Smooth muscle cell (in vitro differentiated cells): ENCODE data around the gene DLX2. TPM values are rescaled to one million over a fixed set of nuclear protein-coding genes. Genes with fewer than 3 reads are reported as not detected.

ENCODE experiments used
- DNase-seq: peaks from one replicate; lab custom pipeline; 2025; ENCODE audit not compliant: unreplicated experiment; lab: John Stamatoyannopoulos, UW
- H2AFZ ChIP-seq: fragments of 200-600 bp; sonication (generic); 2 replicates; pipeline ENCODE4 v1.6.0; 2016; ENCODE audit warnings: antibody characterized with exemption, low read depth, mild to moderate bottlenecking
- H3F3A ChIP-seq: fragments of 200-600 bp; sonication (generic); 2 replicates; pipeline ENCODE4 v1.6.0; 2017; ENCODE audit warnings: antibody characterized with exemption, low read depth
- H3K27ac ChIP-seq: fragments of 200-600 bp; sonication (generic); 2 replicates; pipeline ENCODE4 v1.5.1; 2016; ENCODE audit warnings: low read depth, mild to moderate bottlenecking
- H3K27me3 ChIP-seq: fragments of 200-600 bp; sonication (generic); 2 replicates; pipeline ENCODE4 v1.6.1; 2016; ENCODE audit warnings: low read depth, mild to moderate bottlenecking
- H3K36me3 ChIP-seq: fragments of 200-600 bp; sonication (generic); 2 replicates; pipeline ENCODE4 v1.5.1; 2016; ENCODE audit warnings: low read depth
- H3K4me1 ChIP-seq: fragments of 200-600 bp; sonication (generic); 2 replicates; pipeline ENCODE4 v1.5.1; 2016; ENCODE audit warnings: low read depth
- H3K4me2 ChIP-seq: fragments of 200-600 bp; sonication (generic); 2 replicates; pipeline ENCODE4 v1.6.0; 2016; ENCODE audit warnings: mild to moderate bottlenecking
- H3K4me3 ChIP-seq: fragments of 200-600 bp; sonication (generic); 2 replicates; pipeline ENCODE4 v1.5.1; 2016; ENCODE audit warnings: mild to moderate bottlenecking
- H3K79me2 ChIP-seq: fragments of 200-600 bp; sonication (generic); 2 replicates; pipeline ENCODE4 v1.6.0; 2016; ENCODE audit warnings: low read depth, mild to moderate bottlenecking
- H3K9ac ChIP-seq: fragments of 200-600 bp; sonication (generic); 2 replicates; pipeline ENCODE4 v1.6.0; 2016; ENCODE audit warnings: low read depth
- H3K9me3 ChIP-seq: fragments of 200-600 bp; sonication (generic); replicated peaks from 2 replicates; pipeline ENCODE4 v1.5.1; 2016; ENCODE audit warnings: low read depth
- H4K20me1 ChIP-seq: fragments of 200-600 bp; sonication (generic); 2 replicates; pipeline ENCODE4 v1.6.0; 2016; ENCODE audit warnings: low read depth
- WGBS: methylation state at CpG from one replicate; pipeline ENCODE4 v1.1.7; 2016; ENCODE audit warnings: low lambda C conversion rate; 5-methylcytosine and 5-hydroxymethylcytosine counted together
- polyA plus RNA-seq: library from polyadenylated mRNA; unstranded; fragments of >200 nt; fragmentation: Nextera tagmentation; extraction: Ambion mirVana; gene quantifications from 2 replicates; pipeline ENCODE4 v1.2.1, GENCODE V29; 2016
- total RNA-seq: library from RNA; depleted of rRNA; stranded (reverse); fragments of >200 nt; gene quantifications from 2 replicates; pipeline ENCODE4 v1.2.3, GENCODE V29; 2014
- TF ChIP-seq, protein P1 (sequence below): fragments of 200-600 bp; sonication (generic); IDR thresholded peaks from 2 replicates; pipeline ENCODE4 v1.5.1; 2017; ENCODE audit warnings: borderline replicate concordance, mild to moderate bottlenecking, antibody characterized with exemption; ENCODE audit not compliant: insufficient read depth, poor library complexity, severe bottlenecking

The DLX2 gene
- total and polyA plus RNA-seq, 2 experiments from 2014 or later: 1.9 TPM

- H3K79me2 ChIP-seq: no peaks in the 10 kb centered on the region
- H3K9me3 ChIP-seq: no peaks in the 10 kb centered on the region
- H2AFZ ChIP-seq: no peak overlapping the region
- no peak overlapping the region for H3K9ac ChIP-seq
- TF ChIP-seq, protein P1, sequence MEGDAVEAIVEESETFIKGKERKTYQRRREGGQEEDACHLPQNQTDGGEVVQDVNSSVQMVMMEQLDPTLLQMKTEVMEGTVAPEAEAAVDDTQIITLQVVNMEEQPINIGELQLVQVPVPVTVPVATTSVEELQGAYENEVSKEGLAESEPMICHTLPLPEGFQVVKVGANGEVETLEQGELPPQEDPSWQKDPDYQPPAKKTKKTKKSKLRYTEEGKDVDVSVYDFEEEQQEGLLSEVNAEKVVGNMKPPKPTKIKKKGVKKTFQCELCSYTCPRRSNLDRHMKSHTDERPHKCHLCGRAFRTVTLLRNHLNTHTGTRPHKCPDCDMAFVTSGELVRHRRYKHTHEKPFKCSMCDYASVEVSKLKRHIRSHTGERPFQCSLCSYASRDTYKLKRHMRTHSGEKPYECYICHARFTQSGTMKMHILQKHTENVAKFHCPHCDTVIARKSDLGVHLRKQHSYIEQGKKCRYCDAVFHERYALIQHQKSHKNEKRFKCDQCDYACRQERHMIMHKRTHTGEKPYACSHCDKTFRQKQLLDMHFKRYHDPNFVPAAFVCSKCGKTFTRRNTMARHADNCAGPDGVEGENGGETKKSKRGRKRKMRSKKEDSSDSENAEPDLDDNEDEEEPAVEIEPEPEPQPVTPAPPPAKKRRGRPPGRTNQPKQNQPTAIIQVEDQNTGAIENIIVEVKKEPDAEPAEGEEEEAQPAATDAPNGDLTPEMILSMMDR: no peak
- H4K20me1 ChIP-seq: no peaks in the 10 kb centered on the region
- H3K27me3 ChIP-seq: no peaks in the 10 kb centered on the region
- H3K4me3 ChIP-seq: no peak overlapping the region
- H3K36me3 ChIP-seq: no peaks in the 10 kb centered on the region
- no peaks in the 10 kb centered on the region for H3F3A ChIP-seq
- peaks cover 6% of the 10 kb centered on the region for H3K4me1 ChIP-seq
- no peak for DNase-seq
- no peak overlapping the region for H3K4me2 ChIP-seq
- WGBS: 98% methylated on average over 2 of the region's 2 CpGs
- no peak overlapping the region for H3K27ac ChIP-seq
Measured at GRCh38 chr2:172137943-172138342, 35.2 kb upstream of the DLX2 start.

DNA sequence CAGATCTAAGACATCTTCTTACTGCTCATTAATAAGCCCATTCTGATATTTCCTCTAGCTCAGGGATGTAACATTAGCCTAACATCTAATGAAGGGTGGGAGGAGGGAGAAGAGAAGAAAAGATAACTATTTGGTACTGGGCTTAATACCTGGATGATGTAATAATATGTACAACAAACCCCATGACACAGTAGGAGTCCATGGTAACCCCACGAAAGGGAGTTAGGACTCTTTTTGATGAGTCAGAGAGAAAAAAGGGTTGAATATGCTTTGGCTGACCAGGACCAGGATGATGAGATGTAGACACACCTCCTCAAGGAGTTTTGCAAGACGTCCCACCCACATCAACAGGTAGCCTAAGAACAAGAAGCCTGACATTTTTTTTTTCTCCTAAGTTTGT is 34.4 kb upstream of the DLX2 start:
- no peak for DNase-seq
- Histone ChIP-seq H3K27ac (no peak overlapping the region), H3K36me3 (no peaks in the 10 kb centered on the region), H3K79me2 (no peaks in the 10 kb centered on the region), H3K4me1 (peaks cover 14% of the 10 kb centered on the region), H3K27me3 (no peaks in the 10 kb centered on the region), H3K9me3 (no peaks in the 10 kb centered on the region), H3F3A (no peaks in the 10 kb centered on the region), H3K4me3 (no peak overlapping the region), H3K9ac (no peak overlapping the region), H3K4me2 (no peak overlapping the region), H2AFZ (no peak overlapping the region), H4K20me1 (no peaks in the 10 kb centered on the region)
- WGBS: 85% methylated on average over 2 of the region's 2 CpGs
- TF ChIP-seq, protein P1: no peak

GRCh38 chr2:172135446-172135845 is 32.7 kb upstream of the DLX2 start:
- Histone ChIP-seq H4K20me1 (no peaks in the 10 kb centered on the region), H3K4me2 (no peak overlapping the region), H3K79me2 (no peaks in the 10 kb centered on the region), H2AFZ (no peak overlapping the region), H3K9me3 (no peaks in the 10 kb centered on the region), H3K27me3 (no peaks in the 10 kb centered on the region), H3K9ac (no peak overlapping the region), H3K4me3 (no peak overlapping the region), H3K27ac (no peak overlapping the region), H3F3A (no peaks in the 10 kb centered on the region), H3K36me3 (no peaks in the 10 kb centered on the region), H3K4me1 (peaks cover 14% of the 10 kb centered on the region)
- TF ChIP-seq, protein P1: no peak
- WGBS: 92% methylated on average over 4 of the region's 4 CpGs
- DNase-seq: no peak

GRCh38 chr2:172134270-172134669 is 31.6 kb upstream of the DLX2 start:
- Histone ChIP-seq H3K9ac (no peak overlapping the region), H2AFZ (no peak overlapping the region), H3F3A (no peaks in the 10 kb centered on the region), H4K20me1 (no peaks in the 10 kb centered on the region), H3K4me2 (no peak overlapping the region), H3K9me3 (no peaks in the 10 kb centered on the region), H3K36me3 (no peaks in the 10 kb centered on the region), H3K27me3 (no peaks in the 10 kb centered on the region), H3K4me3 (no peak overlapping the region), H3K79me2 (no peaks in the 10 kb centered on the region), H3K4me1 (peaks cover 14% of the 10 kb centered on the region), H3K27ac (no peak overlapping the region)
- no peak for DNase-seq
- WGBS: 89% methylated on average over 3 of the region's 3 CpGs
- TF ChIP-seq, protein P1: no peak
